SK-N-SH (cell line): ENCODE results near the gene ARHGAP15.

Source experiments
- REST ChIP-seq: IDR thresholded peaks from 2 replicates; pipeline ENCODE4 v1.6.1; 2012; ENCODE audit warnings: mild to moderate bottlenecking, low read depth, low read length, moderate library complexity
- RFX5 ChIP-seq: IDR thresholded peaks from 2 replicates; pipeline ENCODE4 v1.6.1; 2012; ENCODE audit warnings: mild to moderate bottlenecking, improper control_type of control experiment, low read length
- TF ChIP-seq, protein P1 (sequence below): fragments of 200-600 bp; sonication (generic); IDR thresholded peaks from 2 replicates; pipeline ENCODE4 v1.6.1; 2017; ENCODE audit warnings: antibody characterized with exemption, mild to moderate bottlenecking, moderate library complexity

DNA sequence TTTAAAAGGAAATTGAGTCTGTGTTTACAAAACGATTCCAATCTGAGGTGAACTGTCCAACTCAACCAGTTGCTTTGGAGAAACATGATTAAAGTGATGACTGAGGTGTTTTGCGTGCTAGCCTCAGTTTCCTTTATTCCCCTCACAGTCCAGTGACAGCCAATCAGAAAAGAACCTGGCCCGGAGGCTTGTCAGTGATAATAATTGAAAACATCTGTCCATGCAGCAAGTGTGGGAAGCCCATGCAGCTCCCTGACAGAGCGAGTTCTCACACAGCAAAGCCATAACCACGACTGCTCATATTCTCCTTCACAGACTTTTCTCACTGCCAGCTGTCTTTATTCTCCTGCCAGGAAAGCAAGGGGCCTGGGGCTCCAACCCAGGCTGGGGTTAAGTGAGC is 613.4 kb downstream of the ARHGAP15 start:
- TF ChIP-seq, protein P1, sequence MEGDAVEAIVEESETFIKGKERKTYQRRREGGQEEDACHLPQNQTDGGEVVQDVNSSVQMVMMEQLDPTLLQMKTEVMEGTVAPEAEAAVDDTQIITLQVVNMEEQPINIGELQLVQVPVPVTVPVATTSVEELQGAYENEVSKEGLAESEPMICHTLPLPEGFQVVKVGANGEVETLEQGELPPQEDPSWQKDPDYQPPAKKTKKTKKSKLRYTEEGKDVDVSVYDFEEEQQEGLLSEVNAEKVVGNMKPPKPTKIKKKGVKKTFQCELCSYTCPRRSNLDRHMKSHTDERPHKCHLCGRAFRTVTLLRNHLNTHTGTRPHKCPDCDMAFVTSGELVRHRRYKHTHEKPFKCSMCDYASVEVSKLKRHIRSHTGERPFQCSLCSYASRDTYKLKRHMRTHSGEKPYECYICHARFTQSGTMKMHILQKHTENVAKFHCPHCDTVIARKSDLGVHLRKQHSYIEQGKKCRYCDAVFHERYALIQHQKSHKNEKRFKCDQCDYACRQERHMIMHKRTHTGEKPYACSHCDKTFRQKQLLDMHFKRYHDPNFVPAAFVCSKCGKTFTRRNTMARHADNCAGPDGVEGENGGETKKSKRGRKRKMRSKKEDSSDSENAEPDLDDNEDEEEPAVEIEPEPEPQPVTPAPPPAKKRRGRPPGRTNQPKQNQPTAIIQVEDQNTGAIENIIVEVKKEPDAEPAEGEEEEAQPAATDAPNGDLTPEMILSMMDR: no peak
- TF ChIP-seq REST: no peak
- TF ChIP-seq RFX5: no peak
